Jurkat, Clone E6-1 (cell line): ENCODE data around the gene SNX9.
"Not testable (repeated sequence)": the region's sequence is repeated elsewhere in the genome, so short reads cannot be mapped to it uniquely, and the experiment has no call there.

Source experiments
- DNase-seq: peaks from one replicate; pipeline ENCODE4 v3.0.0-alpha.2; 2011; ENCODE audit warnings: low read depth, low spot score
- H3K4me3 ChIP-seq: 2 replicates; pipeline ENCODE4 v1.5.1; 2011; ENCODE audit warnings: mild to moderate bottlenecking, low read length, control low read depth, moderate library complexity

SNX9 gene

DNA sequence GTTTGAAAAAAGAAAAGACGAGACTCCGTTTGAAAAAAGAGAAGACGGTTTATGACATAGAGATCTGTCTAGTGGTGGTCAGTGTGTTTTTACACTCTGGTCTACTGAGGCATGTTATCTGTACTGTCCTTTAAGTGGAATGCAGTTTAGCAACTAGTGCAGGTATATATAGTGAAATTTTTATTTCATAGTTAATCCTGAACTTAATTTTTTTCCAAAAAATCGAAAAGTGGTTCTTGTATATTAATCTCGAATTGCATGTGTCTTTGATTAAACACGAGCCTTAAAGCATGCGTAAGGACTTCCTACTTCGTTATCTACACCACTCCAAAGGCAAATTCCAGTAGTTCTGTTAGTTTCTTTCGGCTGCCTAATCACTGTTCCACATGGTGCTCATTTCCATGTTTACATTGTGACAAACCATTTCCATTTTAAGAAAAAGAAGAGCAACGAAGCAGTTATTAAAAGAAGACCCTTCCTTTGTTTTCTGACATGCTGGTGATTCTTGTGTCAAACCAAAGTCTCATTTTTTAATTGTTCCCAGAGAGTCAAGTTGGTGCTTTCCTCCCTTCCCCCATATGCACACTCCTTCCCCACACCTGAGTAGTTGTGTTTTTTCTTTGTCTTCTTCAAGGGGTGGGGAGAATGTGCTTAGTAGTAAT lies 2.3 kb downstream of the SNX9 start:
- no peak overlapping the region for H3K4me3 ChIP-seq
- DNase-seq = no peak

DNA sequence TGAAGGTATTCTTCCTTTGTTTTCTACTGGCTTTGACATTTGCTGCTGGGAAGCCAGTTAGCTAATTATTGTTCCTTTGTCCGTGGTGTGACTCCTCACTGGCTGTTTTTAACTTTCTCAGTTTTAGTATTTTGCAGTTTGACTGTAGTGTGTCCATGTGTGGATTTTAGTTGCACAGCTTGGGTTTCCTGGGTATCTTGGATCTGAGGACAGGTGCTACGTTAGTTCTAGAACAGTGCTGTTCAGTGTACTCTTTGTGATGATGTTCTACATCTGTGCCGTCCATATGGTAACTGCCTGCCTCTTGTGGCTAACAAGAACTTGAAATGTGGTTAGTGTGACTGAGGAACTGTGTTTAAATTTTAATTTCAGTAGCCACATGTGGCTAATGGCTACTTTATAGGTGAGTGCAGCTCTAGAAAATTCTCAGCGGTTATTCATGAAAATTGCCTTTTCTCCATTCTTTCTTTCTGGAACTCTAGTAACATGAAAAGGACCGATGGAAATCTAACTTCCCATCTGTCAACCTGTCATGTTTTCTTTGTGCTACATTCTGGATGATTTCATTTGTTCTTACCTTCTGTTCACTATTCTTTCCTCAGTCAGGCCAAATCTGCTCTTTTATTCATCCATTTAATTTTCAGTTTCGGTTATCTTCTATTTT lies 7.4 kb downstream of the SNX9 start:
- peak; percentile 92 for DNase-seq
- peak overlapping the region; percentile 11 for H3K4me3 ChIP-seq

DNA sequence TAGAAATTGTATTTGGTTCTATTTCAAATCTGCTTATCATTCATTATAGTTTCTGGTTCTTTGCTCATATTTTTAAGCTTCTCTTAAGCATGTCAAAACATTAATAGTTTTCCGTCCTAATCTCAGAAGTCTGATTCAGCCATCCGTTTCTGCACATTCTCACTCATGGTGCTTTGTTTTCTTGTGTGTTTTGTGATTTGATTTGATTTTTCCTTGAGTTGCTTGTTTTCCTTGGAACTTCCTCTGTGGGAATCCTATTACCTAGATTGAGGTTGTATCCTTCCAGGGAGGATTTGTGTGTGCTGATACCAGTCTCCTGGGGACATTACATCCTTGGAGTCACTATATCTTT lies 7.9 kb downstream of the SNX9 start:
- DNase-seq = no peak
- no peak overlapping the region for H3K4me3 ChIP-seq

DNA sequence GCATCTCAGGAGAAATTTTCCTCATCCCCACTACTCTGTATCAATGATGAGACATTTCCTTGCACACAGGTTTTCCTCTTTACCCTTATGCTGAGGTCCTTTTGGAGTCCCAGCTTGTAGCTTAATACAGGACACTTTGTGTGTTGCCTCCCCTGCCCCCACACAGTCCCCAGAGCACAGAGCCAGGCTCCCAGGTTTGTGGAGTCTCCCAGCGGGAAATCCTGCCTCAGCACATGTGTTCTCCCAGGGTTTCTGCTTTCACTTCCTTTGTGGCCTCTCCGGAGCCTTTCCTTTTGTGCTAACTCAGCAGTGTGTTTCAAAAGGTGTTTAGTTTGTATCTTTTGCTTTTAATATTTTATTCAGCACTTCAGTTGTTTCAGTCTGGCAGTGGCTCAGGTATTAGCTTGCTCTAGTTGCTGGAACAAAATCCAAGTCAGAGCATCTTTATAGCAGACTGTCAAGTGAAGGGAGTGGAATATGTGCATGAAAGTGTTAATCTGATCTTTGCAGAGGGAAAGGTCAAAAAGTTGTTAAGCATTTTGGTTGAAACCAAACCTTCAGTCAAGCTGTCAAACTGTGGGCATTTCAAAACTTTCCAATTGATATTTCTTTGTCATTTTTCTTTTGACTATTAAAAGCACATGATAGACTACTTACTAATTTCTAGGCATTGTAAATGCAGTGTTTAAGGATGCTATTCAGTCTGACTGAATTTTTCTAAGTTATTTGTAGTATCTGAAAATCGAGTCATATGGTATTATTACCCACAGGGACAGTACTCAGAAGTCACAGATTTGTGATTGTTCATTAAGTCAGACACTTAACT lies 8.6 kb downstream of the SNX9 start:
- peak overlapping the region; percentile 1; the same call in 1 of the 2 replicates for H3K4me3 ChIP-seq
- DNase-seq = no peak

DNA sequence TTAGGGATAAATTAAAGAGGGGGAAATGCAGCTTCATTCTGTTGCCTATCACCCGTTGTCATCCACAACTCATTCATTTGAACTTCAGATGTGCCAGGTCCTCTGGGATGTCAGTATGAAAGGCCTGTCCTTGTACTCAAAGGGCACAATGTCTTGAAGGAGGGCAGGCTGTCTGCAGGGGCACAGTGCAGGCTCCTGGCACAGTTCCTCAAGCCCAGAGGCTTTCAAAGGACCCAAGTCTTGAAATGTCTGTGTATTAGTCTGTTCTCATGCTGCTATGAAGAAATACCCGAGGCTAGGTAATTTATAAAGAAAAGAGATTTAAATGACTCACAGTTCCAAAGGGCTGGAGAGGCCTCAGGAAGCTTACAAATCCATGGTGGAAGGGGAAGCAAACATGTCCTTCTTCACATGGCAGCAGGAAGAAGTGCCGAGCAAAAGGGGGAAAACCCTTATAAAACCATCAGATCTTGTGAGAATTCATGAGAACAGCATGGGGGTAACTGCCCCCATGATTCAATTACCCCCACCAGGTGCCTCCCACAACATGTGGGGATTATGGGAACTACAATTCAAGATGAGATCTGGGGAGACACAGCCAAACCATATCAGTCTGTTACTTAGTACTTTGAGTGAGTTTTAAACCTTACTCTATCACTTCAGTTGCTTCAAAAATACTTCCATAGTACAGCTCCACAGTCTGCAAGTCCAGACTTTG lies 9.4 kb downstream of the SNX9 start:
- no peak for DNase-seq
- no peak overlapping the region for H3K4me3 ChIP-seq

DNA sequence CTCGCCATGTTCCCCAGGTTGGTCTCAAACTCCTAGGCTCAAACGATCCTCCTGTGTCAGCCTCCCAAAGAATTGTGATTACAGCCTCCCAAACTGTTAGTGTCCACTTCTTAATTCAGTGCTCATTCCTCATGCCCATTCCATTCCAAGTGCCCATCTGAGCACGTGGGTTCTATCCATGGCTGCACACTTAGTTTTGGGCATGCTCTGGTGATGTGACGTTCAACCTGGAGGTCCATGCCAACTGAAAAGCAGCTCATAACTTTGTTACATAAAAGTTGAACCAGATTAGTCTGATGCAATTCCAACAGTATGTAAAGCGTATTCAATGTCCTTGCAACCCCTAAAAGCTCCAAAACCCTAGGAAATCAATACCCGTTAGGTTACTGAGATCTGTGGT lies 11.5 kb downstream of the SNX9 start:
- H3K4me3 ChIP-seq = no peak overlapping the region
- no peak for DNase-seq

DNA sequence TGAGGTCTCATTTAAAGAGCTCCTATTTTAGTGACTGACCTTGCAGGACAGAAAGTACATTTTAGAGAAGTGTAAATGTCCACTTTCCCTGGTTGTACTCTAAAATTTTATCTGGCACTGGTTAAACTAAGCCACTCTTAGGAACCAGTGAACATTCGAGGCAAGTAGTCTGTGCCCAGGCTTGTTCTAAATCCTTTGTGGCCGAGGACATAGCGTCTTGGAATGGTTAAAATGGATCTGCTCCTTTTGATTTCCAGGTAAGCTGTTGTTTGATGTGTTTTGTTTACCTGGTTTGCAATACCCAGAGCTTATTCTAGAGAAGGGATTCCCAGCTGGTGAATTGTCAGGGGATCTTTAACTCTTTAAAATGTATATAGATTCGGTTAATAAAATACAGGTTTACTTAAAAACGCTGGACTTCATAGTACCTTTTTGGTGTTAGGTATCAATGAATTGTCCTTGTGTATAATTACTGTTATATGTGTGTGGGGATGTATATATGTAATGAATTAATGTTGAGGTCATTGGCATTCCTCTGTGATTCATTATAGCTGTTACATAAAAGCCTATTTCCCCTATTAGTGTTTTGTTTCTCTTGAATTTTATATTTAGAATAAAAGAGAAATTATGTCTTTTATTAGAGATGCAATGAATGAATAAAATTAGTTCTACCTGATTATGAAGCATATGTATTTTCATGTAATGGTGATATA lies 15.8 kb downstream of the SNX9 start:
- H3K4me3 ChIP-seq = no peak overlapping the region
- no peak for DNase-seq

DNA sequence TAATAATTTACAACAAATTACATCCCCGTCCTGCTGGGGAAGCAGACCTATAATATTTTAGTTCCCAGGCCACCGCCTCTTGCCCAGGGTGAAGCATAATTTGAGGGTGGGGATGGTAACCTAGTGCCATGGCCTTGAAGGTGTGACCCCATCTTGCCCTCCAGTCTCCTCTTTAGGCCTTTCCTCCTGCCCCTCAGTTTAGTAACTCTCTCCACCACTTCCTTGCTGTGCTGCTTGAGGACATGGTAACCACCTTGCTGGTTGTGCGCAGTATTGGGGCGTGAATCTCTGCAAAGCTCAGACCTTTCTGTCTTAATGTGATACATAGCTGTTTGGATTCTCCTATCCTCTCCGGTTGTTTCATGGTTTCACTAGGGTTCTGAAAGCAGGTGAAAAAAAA lies 16.6 kb downstream of the SNX9 start:
- H3K4me3 ChIP-seq = no peak overlapping the region
- no peak for DNase-seq

DNA sequence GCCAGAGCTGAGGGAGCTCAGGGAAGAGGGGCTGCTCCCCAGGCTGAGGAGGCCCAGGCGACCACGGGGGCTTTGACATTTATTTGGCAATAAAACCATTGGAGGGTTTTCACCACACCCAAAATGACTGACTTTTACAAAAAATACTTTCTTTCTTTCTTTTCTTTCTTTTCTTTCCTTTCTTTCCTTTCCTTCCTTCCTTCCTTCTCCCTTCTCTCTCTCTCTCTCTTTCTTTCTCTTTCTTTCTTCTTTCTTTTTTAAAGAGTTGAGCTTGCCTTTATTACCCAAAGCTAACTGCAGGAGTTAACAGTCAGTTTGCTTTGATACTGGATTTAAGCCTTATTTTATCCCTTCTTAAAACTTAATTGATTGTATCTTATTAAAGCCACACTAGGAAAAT lies 17.2 kb downstream of the SNX9 start:
- no peak for DNase-seq
- H3K4me3 ChIP-seq = no peak overlapping the region

DNA sequence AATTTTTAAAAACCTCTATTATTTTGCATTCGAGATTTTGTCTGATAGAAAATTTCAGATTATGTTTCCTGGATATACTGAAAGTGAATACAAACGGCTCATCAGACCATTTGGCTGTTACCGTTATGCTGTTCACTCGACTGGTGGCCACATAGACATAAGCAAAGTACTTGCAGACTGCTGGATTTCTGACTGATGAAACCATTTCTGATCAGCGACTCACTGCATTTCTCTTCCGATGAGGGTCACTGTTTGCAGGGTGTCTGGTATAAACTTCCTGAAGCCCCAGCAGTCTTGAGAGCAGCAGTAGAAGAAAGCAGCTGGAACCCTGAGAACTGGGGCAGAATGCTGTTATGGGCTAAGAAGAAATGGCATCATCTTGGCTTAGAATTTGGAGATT lies 17.7 kb downstream of the SNX9 start:
- no peak for DNase-seq
- no peak overlapping the region for H3K4me3 ChIP-seq

DNA sequence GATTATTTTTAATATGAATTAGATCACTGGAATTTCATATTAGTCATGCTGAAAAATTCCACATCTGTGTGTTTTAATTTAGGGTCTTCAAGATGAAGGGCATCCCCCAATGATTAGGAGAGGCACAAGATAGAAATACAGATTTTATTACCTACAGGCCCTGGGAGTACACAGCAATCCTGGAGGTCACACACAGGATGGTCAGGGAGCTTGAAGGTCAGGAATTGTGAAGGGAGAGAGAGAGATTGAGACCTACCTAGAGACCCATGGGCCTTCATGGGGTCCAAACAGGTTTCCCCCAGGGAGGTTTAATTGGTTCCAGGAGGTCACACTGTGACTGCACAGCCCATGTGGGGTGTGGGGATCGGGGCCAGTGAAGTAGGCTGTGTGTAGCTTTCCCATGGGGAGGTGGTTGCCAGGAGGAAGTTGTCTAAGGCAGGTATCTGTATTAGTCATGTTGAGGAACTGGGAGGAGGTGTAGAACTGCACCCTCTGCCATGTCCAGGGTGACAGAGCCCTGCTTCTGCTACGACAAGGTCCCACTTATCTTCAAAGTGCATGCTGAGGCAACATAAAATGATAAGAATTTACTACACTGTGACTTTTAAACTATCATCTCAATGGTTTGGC lies 18.3 kb downstream of the SNX9 start:
- no peak for DNase-seq
- no peak overlapping the region for H3K4me3 ChIP-seq

DNA sequence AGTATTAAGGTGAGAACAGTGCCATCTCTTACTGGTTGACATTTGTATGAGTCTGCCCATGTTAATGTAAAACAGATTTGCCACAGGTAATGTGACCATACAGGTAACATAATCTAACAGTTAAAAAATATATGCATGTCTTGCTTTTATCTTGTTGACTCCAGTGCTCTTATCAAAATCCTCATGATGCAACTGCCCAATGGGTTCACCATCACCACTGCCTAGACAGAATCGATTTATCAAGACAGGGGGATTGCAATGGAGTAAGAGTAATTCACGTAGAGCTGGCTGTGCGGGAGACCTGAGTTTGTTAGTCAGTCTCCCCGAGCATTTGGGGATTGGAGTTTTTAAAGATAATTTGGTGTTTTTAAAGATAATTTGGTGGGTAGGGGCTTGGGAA lies 19.2 kb downstream of the SNX9 start:
- no peak for DNase-seq
- no peak overlapping the region for H3K4me3 ChIP-seq

DNA sequence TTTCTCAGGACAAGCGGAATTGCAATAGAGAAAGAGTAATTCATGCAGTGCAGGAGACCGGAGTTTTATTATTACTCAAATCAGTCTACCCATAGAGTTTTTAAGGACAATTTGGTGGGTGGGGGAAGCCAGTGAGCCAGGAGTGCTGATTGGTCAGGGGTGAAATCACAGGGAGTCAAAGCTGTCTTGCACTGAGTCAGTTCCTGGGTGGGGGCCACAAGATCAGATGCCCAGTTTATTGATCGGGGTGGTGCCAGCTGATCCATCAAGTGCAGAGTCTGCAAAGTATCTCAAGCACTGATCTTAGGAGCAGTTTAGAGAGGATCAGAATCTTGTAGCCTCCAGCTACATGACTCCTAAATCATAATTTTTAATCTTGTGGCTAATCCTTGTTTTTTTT lies 21.1 kb downstream of the SNX9 start:
- not testable (repeated sequence) for H3K4me3 ChIP-seq, DNase-seq

DNA sequence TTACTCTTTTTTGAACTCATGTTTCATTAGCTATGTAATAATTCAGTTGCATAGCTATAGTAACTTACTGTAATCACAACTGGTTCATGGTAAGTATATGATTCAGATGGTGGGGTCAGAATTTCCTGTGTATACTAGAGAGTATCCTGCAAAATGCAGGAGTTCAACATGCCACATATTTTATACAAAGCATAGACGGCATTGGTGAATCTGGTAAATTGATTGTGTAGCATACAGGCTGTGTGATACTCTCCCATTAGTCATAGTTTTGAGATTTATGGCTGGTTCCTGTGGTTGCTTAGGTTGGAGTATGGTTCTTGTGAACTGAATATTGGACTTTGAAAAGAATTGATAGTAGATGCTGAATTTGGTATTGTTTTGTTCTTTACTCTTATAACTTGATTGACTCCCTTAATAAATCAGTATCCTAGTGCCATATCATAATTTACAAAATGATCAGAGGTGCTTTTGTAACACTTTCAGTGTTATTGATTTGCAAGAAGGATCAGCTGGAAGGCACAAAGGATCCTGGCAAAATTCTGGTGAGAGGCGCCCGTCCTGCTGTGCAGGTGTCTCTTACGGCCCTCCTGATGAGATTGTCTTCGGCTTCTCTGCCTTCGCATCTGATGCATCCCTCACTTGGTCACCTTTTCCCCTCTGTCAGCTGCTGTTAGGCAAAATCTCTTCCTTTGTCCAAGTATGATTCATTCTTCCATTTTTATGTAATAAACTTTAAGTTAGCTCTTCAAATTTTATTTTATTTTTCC lies 22.6 kb downstream of the SNX9 start:
- no peak overlapping the region for H3K4me3 ChIP-seq
- DNase-seq = no peak

DNA sequence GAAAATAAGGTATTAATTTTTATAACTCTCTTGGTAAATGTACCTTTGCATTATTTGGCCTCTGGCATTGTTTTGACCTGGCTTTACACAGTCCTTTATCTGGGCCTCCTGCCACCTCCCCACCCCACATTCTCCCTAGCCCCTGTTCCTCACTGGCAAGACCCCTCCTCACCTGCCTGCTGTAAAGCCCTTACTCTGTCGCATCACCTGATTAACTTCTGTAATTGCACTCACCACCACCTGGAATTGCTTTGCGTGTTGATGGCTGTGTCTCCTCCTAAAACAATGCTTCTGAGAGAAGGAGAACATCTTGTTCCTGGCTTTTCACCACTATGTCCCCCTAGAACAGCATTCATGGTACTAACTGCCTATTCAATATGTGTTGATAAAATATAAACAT lies 24.8 kb downstream of the SNX9 start:
- DNase-seq = no peak
- H3K4me3 ChIP-seq = no peak overlapping the region

DNA sequence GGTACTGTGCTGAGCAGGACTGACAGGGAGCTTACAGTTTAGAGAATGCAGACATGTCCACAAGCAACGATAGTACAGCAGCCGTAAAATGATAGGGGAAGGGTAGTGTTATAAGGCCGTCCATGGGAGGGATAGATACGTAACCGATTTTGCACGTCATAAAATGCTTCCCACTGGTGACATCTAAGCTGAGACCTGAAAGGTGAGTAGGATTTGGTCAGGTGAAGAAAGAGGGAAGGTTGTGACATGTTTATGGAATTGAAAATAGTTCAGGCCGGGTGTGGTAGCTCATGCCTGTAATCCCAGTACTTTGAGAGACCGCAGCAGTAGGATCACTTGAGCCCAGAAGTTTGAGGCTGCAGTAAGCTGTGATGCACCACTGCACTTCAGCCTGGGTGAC lies 25.6 kb downstream of the SNX9 start:
- no peak overlapping the region for H3K4me3 ChIP-seq
- no peak for DNase-seq

DNA sequence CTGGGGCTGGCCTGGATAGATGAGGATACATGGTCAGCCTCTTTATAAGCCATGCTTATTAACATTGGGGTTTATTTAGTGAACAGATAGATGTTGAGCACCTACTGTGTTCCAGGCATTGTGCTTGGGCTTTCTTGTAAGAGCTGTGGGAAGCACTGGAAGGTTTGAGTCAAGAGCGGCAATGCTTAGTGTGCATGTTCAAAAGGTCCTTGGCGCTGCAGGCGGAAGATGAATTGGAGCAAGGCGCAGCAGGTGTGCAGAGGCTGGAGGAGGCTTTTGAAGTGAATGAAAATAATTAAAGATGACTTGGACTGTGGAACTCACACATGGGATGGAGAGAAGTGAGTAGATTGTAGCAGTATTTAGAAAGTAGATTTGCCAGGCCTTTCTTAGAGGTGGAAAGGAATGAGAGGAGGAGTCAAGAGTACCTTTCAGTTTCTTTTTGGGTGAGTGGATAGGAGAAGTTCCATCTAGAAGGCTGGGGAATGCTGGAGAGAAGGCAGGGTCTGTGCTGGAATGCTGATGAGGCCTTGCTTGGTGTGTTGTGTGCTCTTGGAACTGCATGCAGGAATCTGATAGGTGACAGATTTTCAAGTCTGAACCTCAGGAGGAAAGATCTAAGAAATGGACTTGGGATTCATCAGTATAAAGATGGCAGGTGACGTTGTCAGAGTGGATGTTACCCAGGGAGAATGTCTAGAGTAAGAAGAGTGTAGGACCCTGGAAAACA lies 26.4 kb downstream of the SNX9 start:
- no peak overlapping the region for H3K4me3 ChIP-seq
- no peak for DNase-seq

DNA sequence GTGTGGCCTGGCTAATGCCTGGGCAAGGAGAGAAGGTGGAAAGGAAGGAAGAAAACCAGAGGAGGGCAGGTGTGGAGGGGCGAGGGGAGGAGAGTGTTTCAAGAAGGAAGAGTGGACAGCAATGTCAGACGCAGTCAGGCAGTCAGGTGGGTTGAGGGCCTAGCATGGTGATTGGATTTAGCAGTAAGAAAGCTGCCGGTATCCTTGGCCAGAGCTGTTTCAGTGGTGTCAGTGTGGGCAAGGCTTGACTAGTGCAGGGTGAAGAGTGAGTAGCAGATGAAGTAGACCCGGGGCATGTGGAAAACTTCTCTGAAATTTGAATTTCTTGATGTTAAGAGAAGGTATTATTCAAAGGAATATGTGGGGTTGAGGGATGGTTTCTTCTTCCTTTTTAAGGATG lies 27.0 kb downstream of the SNX9 start:
- no peak overlapping the region for H3K4me3 ChIP-seq
- DNase-seq = no peak
